Measurements from ENCODE around the gene SORCS2. TPM values are rescaled to one million over a fixed set of nuclear protein-coding genes. Genes with fewer than 3 reads are reported as not detected.

The SORCS2 gene
- total and polyA plus RNA-seq, 2 of the 8 experiments (the other 6 are each of a cell fraction or from before 2014, with no cell fraction given) = 0.36 to 1.8 TPM

- TF ChIP-seq CHD7 (IDR thresholded peaks at IDR 0.05; ENCODE audit: insufficient replicate concordance, low read length) (no peak), EP300 (IDR thresholded peaks at IDR 0.05; ENCODE audit: borderline replicate concordance in 1 of 2, low read depth in 2 of 2, low read length in 2 of 2) (no peak), NANOG (IDR thresholded peaks at IDR 0.05; ENCODE audit: insufficient read depth, low read depth, low read length, poor library complexity, severe bottlenecking) (no peak), RFX5 (IDR thresholded peaks at IDR 0.05; ENCODE audit: borderline replicate concordance, low read depth, low read length) (no peak)
Observed at GRCh38 chr4:7145291-7145934, 46.9 kb upstream of the SORCS2 start (continued).
